GM12874 (cell line): ENCODE measurements around the gene TMEM252.
A peak's percentile ranks its signal among the peaks of the same experiment; 100 is the strongest.

ENCODE experiments used
- CTCF ChIP-seq: IDR thresholded peaks from 2 replicates; pipeline ENCODE4 v1.5.1; 2011; ENCODE audit warnings: low read depth, mild to moderate bottlenecking, control low read depth, low read length, moderate library complexity; ENCODE audit not compliant: insufficient read depth

TMEM252 gene

DNA sequence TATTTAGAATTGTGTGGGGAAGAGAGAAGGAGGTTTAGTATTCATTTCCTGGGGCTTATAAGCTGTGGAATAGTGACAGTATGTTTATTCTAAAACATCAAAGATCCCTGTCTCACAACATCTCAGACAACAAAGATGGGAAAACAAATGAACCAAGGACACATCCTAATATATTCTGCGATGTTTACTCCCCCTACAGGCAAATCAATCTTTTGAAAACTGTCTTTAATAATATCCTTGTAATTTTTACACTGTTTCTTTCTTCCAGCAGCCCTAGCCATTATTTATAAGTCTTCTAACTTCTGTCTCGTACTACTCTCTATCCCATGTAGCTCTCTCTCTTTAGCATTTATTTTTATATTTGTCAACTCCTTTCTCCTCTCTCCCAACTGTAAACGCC is 33.5 kb upstream of the TMEM252 start:
- TF ChIP-seq CTCF: no peak

GRCh38 chr9:68567565-68567964 is 26.9 kb upstream of the TMEM252 start:
- TF ChIP-seq CTCF: no peak

GRCh38 chr9:68562461-68562860 is 21.8 kb upstream of the TMEM252 start:
- no peak for TF ChIP-seq CTCF

GRCh38 chr9:68560071-68560844 is 19.6 kb upstream of the TMEM252 start:
- peak; percentile 68 for TF ChIP-seq CTCF

- no peak for TF ChIP-seq CTCF
These were observed 17.9 kb upstream of the TMEM252 start for GRCh38 chr9:68558545-68558944.

- no peak for TF ChIP-seq CTCF
These were observed 14.9 kb upstream of the TMEM252 start for GRCh38 chr9:68555437-68556150.

GRCh38 chr9:68552700-68553476 is 12.2 kb upstream of the TMEM252 start:
- no peak for TF ChIP-seq CTCF
